Epithelial cell of esophagus (primary cell): Measurements from ENCODE around the gene SHISA7.

Experiments used
- DNase-seq: peaks from one replicate; pipeline ENCODE4 v3.0.0; 2010; ENCODE audit warnings: low read depth
- H3K4me3 ChIP-seq: 2 replicates; pipeline ENCODE4 v1.5.1; 2011; ENCODE audit warnings: mild to moderate bottlenecking, low read length, control low read depth
- TF ChIP-seq, protein P1 (sequence below): IDR thresholded peaks from 2 replicates; pipeline ENCODE4 v1.5.1; 2011; ENCODE audit warnings: low read depth, mild to moderate bottlenecking, low read length, control low read depth, inconsistent platforms; ENCODE audit not compliant: insufficient read depth; ENCODE audit errors: missing control alignments

Gene SHISA7

DNA sequence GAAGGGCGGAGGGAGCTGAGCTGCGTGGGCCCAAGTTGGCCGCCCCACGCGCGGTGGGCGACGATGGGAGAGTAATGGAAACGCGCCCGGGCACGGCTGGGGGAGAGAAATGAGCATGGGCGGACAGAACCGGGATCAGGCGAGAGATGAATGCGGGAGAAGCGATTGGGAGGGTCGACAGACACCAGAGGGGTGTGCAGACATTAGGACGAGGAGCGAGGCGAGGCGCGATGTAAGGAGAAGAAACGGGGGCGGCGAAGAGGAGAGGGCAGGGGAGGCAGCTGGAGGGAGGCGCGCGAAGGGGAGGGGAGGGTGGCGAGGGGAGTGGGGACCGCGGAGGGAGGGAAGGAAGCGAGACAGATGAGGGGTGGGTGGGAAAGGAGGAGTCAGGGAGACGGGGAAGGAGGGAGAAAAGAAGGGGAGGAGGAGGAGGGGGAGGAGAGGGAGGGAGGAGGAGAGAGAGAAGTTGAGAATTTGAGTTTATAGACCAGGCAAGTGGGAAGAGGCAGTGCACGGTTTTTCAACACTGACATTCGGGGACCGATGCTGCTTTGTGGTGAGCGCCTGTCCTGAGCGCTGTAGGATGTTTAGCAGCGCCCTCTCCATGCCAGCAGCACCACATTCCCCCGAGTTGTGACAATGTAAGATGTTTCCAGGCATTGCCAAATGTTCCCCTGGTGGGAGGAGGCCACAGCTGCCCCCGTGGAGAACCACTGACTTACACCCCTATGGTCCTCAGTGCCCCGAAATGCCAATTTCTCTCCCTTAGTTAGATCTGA lies at the start of gene SHISA7:
SHISA7 (minus strand) TSS at position 256 of the 779 bp plus-strand sequence. CDS start 437 bp downstream, outside the sequence.
- H3K4me3 ChIP-seq, result no peak within 1 kb of the TSS
- DNase-seq, result no peak
- TF ChIP-seq, protein P1, sequence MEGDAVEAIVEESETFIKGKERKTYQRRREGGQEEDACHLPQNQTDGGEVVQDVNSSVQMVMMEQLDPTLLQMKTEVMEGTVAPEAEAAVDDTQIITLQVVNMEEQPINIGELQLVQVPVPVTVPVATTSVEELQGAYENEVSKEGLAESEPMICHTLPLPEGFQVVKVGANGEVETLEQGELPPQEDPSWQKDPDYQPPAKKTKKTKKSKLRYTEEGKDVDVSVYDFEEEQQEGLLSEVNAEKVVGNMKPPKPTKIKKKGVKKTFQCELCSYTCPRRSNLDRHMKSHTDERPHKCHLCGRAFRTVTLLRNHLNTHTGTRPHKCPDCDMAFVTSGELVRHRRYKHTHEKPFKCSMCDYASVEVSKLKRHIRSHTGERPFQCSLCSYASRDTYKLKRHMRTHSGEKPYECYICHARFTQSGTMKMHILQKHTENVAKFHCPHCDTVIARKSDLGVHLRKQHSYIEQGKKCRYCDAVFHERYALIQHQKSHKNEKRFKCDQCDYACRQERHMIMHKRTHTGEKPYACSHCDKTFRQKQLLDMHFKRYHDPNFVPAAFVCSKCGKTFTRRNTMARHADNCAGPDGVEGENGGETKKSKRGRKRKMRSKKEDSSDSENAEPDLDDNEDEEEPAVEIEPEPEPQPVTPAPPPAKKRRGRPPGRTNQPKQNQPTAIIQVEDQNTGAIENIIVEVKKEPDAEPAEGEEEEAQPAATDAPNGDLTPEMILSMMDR, result no peak

DNA sequence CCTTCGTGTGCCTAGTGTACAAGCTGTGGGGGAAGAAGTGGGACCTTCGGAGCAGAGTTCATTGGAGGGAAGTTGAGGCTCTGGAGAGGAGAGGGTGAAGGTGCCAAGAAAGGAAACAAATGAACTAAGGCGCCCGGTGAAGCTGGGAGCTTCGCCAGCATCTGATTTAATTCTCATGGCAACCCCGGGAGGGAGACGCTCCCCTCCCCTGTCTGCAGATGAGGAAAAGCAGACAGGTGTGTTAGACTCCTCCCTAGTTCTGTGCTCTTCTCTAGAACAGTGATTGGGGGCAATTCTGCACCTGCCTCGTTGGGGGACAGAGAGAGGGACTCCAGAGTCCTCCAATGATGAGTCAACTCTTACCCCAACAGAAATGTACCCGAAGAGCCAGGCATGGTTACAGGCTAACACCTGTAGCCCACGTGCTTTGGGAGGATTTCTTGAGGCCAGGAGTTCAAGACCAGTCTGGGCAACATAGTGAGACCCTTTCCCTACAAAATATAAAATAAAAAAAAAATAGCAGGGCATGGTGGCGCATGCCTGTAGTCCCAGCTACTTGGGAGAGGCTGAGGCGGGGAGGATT lies 49.4 kb upstream of the SHISA7 start:
- DNase-seq, result no peak
- TF ChIP-seq, protein P1, result no peak
- no peak overlapping the region for H3K4me3 ChIP-seq

DNA sequence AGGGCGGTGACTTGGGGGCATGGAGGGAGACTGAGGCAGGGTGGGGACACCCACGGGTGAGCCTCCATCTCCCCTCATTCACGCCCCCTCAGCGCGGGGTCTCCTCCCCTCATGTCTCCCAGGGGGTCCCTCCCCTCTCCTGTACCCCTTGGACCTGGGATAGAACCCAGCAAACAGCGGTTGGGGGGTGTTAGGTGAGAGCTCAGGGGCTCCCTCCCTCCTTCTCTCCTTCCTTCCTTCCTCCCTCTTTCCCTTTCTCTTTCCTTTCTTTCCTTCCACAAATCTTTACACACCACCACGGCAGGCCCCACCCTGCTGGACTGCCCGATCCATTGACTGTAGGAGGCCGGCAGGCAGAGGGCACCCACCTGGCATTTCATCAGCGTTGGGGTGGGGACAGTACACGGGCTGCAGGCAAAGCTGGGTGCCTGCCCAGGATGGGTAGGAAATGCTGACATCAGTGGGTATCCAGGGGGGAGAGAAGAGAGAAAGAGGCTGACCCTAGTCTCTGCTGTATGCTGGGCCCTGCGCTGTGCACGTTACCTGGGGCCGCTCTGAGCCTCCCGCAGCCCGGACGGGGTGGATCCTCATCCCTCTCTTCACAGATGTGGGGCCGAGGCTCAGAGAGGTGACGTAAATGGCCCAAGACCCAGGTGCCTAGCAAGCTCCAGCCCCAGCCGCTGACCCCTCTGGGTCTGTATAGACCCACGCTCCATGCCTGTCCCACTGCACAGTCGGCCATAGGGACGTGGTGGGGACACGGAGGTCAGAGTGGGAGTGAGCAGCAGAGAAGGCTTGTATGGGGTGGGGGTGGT lies 48.7 kb upstream of the SHISA7 start:
- TF ChIP-seq, protein P1, result no peak
- DNase-seq, result no peak
- H3K4me3 ChIP-seq, result no peak overlapping the region

DNA sequence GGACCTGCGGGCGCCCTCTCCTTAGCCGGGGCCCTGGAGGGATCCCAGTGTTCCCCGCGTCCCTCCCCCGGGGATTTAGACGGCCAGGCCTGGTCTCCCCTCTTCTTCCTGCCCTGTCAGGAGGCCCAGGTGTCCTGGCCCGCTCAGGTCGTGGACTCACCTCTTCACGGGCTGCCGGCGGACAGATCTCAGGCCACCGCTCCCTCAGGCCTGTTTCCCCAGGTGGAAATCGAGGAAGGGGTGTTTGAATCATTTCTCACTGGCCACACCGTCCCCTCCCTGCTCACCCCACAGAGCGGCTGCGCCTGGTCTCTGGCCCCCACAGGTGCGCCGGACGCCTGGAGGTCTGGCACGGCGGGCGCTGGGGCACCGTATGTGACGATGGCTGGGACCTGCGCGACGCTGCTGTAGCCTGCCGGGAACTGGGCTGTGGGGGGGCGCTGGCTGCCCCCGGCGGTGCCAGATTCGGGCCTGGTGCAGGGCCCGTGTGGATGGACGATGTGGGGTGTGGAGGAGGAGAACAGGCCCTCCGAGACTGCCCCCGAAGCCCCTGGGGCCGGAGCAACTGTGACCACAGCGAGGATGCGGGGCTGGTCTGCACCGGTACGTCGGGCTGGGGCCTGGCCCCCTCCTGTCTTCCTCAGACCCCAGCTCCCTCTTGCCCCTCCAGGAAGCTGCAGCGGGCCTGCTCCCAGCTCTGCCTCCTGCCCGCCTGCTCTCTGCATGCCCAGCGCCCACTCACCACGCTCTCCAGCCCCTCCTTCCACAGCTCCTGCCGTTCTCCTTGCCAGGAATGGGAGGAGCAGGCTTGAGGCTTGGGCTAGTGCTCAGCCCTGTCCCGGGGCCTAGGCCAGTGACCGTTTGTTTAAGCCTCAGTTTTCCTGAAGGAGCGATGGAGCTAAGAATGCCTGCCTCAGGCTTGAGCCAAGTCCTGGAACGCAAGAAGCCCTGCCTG lies 47.7 kb upstream of the SHISA7 start:
- no peak overlapping the region for H3K4me3 ChIP-seq
- TF ChIP-seq, protein P1, result no peak
- DNase-seq, result no peak

DNA sequence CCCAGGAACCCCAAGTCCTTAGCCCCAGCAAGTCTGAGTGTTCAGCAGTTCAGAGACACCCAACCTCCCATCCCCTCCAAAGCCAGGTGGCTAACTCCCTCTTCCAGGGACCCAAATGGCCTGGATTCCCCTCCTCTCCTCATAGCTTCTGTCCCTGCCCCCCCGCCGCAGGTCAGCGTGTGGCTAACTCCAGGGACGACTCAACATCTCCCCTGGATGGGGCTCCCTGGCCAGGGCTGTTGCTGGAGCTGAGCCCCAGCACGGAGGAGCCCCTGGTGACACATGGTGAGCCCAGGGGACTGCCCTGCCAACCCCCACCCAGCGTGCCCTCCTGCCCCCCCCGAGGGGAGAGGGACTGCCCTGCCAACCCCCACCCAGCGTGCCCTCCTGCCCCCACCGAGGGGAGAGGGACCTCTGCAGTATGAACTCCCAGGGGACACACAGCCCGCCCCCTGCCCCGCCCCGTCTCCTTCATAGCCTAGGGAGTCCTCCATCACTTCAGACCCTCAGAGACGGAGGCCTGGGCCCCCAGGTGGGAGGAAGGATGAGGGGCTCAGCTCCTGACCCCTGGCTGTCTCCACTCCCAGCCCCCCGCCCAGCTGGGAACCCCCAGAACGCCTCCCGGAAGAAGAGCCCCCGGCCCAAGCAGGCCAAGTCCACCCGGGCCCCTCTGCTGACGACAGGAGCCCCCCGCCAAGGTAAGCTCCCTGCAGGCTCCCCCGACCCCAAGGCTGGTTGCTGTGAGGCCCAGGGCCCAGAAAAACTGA lies 46.8 kb upstream of the SHISA7 start:
- no peak for DNase-seq
- H3K4me3 ChIP-seq, result no peak overlapping the region
- TF ChIP-seq, protein P1, result no peak
